ENCODE measurements around the gene ANKRD18B. TPM values are rescaled to one million over a fixed set of nuclear protein-coding genes. Genes with fewer than 3 reads are reported as not detected.
"Not testable (repeated sequence)": the region's sequence is repeated elsewhere in the genome, so short reads cannot be mapped to it uniquely, and the experiment has no call there.

ANKRD18B gene
- total RNA-seq, 1 donor from 2014 or later = 24.5 TPM

DNA sequence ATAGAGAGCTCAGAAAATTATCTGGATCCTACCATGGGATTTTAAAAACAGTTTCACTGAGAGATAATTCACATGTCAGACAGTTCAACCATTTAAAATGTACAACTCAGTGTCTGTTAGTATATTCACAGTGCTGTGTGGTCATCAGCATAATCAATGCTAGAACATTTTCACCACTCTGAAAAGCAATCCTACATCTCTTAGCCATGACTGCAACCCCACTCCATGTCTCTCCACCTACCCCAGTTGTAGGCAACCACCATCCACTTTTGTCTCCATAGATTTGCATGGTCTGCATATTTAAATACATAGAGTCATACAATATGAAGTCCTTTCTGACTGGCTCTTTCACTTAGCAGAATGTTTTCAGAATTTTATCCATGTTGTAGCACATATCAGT lies 27.1 kb downstream of the ANKRD18B start:
- not testable (repeated sequence) for H3K4me3 Mint-ChIP-seq; H3K9me3 Mint-ChIP-seq; DNase-seq (ENCODE audit: low read depth, low spot score); H3K4me1 Mint-ChIP-seq; H3K36me3 Mint-ChIP-seq (ENCODE audit: low read depth); H3K27ac Mint-ChIP-seq (ENCODE audit: unreplicated experiment); H3K27me3 Mint-ChIP-seq (ENCODE audit: low read depth)

DNA sequence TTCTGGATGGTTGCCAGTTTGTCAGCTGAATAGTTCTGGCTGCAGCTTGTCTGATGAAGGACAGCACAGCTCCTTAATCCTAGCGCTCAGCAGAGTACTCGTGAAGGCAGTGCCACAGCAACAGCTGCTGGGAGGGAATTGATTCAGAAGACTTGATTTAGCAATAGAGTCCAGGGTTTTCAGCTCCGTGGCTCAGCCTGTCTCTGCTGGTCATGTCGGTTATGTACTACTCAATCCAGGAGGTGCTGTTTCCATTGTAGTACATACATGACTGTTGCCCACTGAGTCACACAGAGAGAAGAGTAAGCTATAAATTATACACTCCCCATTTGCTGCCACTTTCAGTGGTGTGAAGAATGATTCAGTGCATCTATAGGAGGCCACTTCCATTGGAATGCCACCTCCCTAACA lies 28.3 kb downstream of the ANKRD18B start:
- not testable (repeated sequence) for H3K36me3 Mint-ChIP-seq (ENCODE audit: low read depth); H3K4me3 Mint-ChIP-seq; H3K4me1 Mint-ChIP-seq; DNase-seq (ENCODE audit: low read depth, low spot score); H3K27ac Mint-ChIP-seq (ENCODE audit: unreplicated experiment); H3K27me3 Mint-ChIP-seq (ENCODE audit: low read depth); H3K9me3 Mint-ChIP-seq

DNA sequence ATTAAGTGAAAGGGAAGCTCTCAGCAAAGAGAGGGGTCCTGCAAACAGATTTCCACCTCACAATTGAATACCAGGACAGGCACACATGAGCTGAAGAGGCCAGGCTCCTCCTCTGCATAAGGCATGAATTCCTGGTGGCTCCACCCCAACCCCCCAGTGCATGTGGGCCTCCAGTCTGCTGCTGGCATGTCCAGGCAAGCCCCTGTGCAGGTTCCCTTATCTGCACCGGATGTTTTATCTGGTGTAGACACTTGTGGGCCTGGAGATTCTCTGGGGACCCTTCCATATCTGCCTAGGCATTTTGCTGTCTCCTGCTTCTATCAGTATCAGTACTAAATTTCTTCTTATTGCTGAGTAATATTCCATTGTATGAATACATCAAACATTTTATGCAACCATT lies 36.2 kb downstream of the ANKRD18B start:
- not testable (repeated sequence) for H3K9me3 Mint-ChIP-seq; H3K4me1 Mint-ChIP-seq; H3K27me3 Mint-ChIP-seq (ENCODE audit: low read depth); H3K4me3 Mint-ChIP-seq; H3K27ac Mint-ChIP-seq (ENCODE audit: unreplicated experiment); H3K36me3 Mint-ChIP-seq (ENCODE audit: low read depth); DNase-seq (ENCODE audit: low read depth, low spot score)

DNA sequence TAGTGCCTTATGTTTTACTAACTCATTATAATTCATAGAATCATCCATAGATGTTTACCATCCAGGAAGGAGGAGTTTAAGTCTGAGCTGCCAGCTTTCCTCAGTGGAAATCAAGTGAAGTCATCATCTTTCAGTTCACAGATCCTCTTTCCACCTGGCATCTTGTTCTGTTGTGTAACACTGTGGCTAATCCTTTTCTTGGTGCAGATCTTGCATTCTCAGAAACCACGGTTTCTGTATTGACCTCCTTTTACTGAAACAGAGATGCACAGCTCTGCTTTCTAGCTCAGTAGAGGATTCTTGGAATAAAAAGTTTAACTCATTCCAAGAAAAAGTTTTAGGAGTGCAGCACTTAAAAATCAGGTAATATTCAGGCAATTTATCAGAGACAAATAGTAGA lies 38.1 kb downstream of the ANKRD18B start:
- H3K36me3 Mint-ChIP-seq (ENCODE audit: low read depth); H3K9me3 Mint-ChIP-seq; H3K4me1 Mint-ChIP-seq; H3K27ac Mint-ChIP-seq (ENCODE audit: unreplicated experiment); H3K4me3 Mint-ChIP-seq; DNase-seq (ENCODE audit: low read depth, low spot score); H3K27me3 Mint-ChIP-seq (ENCODE audit: low read depth): not testable (repeated sequence)

DNA sequence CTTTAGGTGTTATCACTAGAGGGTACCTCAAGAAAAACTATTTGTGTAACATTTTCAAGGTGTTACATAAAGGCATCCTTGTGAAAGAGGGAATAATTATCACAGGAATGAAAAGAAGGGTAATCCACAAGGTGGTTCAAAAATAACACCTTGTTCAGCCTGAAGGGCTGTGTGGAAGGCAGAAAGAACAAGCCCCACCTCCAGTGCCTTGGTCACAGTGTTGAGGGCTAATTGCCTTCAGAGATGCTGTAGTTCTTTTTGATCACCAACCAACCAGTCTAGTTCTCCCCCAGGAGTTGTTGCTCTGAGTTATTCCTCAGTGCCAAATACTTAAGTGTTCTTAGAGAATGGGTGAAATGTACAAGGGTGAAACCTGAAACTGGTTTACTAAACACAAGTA lies 43.7 kb downstream of the ANKRD18B start:
- not testable (repeated sequence) for H3K4me3 Mint-ChIP-seq; H3K36me3 Mint-ChIP-seq (ENCODE audit: low read depth); H3K4me1 Mint-ChIP-seq; H3K27ac Mint-ChIP-seq (ENCODE audit: unreplicated experiment); H3K9me3 Mint-ChIP-seq; DNase-seq (ENCODE audit: low read depth, low spot score); H3K27me3 Mint-ChIP-seq (ENCODE audit: low read depth)

DNA sequence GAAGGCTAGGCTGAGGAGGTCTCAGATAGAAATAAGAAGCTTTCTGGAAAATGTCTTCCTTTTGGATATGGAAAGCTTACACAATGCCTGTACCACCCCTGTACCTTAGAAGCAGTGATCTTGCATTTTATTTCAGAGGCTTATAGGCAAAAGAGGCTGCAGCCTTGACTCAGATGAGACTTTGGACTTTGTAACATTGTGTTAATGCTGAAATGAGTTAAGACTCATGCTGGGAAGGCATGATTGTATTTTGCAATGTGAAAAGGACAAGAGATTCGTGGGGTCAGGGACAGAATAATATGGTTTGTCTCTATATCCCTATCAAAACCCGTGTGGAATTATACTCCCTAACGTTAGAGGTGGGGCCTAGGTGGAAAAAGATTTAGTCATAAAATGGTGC lies 53.7 kb downstream of the ANKRD18B start:
- H3K9me3 Mint-ChIP-seq; H3K27me3 Mint-ChIP-seq (ENCODE audit: low read depth); H3K27ac Mint-ChIP-seq (ENCODE audit: unreplicated experiment); H3K4me3 Mint-ChIP-seq; DNase-seq (ENCODE audit: low read depth, low spot score); H3K4me1 Mint-ChIP-seq: not testable (repeated sequence)
- peaks cover 13% of the 10 kb centered on the region for H3K36me3 Mint-ChIP-seq (ENCODE audit: low read depth)

DNA sequence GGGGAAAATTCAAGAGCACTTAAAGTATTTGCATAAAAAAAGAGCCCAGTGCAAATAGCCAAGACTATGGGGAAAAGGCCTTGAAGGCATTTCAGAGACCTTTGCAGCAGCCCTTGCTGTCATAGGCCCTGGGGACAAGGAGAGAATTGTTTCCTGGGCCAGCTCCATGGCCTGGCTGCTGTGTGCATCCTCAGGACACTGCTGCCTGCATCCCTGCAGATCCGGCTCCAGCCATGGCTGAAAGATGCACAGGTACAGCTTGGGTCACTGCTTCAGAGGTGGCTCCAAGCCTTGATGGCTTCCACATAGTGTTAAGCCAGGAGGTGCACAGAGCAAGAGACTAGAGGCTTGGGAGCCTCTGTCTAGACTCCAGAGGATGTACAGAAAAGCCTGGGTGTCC lies 55.9 kb downstream of the ANKRD18B start:
- not testable (repeated sequence) for H3K4me1 Mint-ChIP-seq; H3K27ac Mint-ChIP-seq (ENCODE audit: unreplicated experiment); H3K9me3 Mint-ChIP-seq; H3K27me3 Mint-ChIP-seq (ENCODE audit: low read depth); DNase-seq (ENCODE audit: low read depth, low spot score); H3K4me3 Mint-ChIP-seq
- H3K36me3 Mint-ChIP-seq (ENCODE audit: low read depth) = peaks cover 14% of the 10 kb centered on the region

DNA sequence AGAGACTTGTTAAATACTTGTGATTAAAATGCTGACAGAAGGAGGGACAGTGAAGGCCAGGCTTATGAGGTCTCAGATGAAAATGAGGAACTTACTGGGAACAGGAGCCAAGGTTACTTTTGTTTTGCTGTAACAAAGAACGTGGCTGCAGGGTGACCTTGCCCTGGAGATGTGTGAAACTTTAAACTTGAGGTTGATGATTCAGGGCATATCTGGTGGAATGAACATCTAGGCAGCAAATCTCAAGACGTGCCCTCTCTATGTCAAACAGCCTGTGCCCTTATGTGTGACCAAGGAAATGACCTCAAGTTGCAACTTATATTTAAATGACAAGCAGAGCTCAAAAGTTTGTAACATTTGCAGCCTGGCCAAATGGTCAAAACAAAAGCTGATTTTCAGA lies 58.6 kb downstream of the ANKRD18B start:
- DNase-seq (ENCODE audit: low read depth, low spot score); H3K4me1 Mint-ChIP-seq; H3K36me3 Mint-ChIP-seq (ENCODE audit: low read depth); H3K4me3 Mint-ChIP-seq; H3K27ac Mint-ChIP-seq (ENCODE audit: unreplicated experiment); H3K27me3 Mint-ChIP-seq (ENCODE audit: low read depth); H3K9me3 Mint-ChIP-seq: not testable (repeated sequence)

DNA sequence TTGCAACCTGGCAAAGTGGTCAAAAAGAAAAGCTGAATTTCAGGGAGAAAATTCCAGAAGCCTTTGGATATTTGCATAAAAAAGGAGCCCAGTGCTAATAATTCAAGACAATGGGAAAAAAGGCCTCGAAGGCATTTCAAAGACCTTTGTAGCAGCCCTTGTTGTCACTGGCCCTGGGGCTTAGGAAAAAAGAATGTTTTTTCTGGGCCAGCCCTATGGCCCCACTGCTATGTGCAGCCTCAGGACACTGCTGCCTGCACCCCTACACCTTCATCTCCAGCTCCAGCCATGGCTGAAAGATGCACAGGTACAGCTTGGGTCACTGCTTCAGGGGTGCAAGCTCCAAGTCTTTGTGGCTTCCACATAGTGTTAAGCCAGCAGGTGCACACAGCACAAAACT lies 62.1 kb downstream of the ANKRD18B start:
- DNase-seq (ENCODE audit: low read depth, low spot score); H3K27me3 Mint-ChIP-seq (ENCODE audit: low read depth); H3K9me3 Mint-ChIP-seq; H3K4me1 Mint-ChIP-seq; H3K27ac Mint-ChIP-seq (ENCODE audit: unreplicated experiment); H3K36me3 Mint-ChIP-seq (ENCODE audit: low read depth); H3K4me3 Mint-ChIP-seq: not testable (repeated sequence)

DNA sequence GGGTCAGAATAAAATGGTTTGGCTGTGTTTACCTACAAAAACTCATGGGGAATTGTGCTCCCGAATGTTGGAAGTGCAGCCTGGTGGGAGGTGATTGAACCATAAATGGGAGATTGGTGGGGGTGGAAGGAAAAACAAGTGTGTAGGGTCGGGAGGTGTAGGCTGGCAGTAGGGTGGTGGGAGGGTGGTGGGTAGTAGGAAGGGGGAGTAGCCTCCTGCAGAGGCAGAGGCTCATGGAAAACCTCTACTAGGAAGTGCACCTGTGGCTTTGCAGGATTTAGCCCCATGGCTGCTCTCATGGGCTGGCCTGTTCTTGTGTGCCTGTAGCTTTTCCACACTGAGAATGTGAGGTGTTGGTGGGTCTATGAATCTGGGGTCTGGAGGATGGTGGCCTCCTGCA lies 63.7 kb downstream of the ANKRD18B start:
- not testable (repeated sequence) for H3K4me1 Mint-ChIP-seq; H3K27ac Mint-ChIP-seq (ENCODE audit: unreplicated experiment); H3K27me3 Mint-ChIP-seq (ENCODE audit: low read depth); H3K36me3 Mint-ChIP-seq (ENCODE audit: low read depth); DNase-seq (ENCODE audit: low read depth, low spot score); H3K9me3 Mint-ChIP-seq; H3K4me3 Mint-ChIP-seq

DNA sequence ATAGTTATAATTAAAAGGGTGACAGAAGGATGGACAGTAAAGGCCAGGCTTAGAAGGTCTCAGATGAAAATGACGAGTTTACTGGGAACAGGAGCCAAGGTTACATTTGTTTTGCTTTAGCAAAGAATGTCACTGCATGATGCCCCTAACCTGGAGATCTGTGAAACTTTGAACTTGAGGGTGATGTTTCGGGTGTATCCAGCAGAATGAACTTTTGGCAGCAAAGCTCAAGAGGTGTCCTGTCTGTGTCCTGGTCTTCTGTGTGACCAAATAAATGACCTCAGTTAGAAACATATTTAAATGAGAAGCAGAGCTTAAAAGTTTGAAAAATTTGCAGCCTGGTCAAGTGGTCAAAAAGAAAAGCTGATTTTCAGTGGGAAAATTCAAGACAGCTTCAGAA lies 64.8 kb downstream of the ANKRD18B start:
- H3K27me3 Mint-ChIP-seq (ENCODE audit: low read depth); H3K36me3 Mint-ChIP-seq (ENCODE audit: low read depth); H3K27ac Mint-ChIP-seq (ENCODE audit: unreplicated experiment); H3K4me1 Mint-ChIP-seq; DNase-seq (ENCODE audit: low read depth, low spot score); H3K9me3 Mint-ChIP-seq; H3K4me3 Mint-ChIP-seq: not testable (repeated sequence)

DNA sequence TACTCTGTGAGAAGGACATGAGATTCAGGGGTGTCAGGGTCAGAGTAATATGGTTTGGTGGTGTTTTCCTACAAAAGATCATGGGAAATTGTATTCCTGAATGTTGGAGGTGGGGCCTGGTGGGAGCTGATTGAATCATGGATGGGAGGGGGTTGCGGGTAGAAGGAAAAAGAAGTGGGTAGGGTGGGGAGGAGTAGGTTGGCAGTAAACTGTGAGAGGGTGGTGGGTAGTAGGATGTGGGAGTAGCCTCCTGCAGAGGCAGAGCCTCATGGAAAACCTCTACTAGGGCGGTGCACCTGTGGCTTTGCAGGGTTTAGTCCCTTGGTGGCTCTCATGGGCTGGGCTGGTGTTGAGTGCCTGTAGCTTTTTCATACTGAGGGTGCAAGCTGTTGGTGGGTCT lies 66.8 kb downstream of the ANKRD18B start:
- H3K27me3 Mint-ChIP-seq (ENCODE audit: low read depth); H3K27ac Mint-ChIP-seq (ENCODE audit: unreplicated experiment); H3K4me3 Mint-ChIP-seq: not testable (repeated sequence)

DNA sequence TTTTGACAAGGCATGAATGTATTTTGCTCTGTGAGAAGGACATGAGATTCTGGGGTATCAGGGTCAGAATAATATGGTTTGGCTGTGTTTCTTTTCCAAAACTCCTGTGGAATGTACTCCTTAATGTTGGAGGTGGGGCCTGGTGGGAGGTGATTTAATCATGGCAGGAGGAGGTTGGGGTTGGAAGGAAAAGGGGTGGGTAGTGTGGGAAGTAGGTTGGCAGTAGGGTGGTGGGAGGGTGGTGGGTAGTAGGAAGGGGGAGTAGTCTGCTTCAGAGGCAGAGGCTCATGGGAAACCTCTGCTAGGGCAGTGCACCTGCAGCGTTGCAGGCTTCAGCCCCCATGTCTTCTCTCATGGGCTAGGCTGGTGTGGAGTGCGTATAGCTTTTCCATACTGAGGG lies 72.9 kb downstream of the ANKRD18B start:
- not testable (repeated sequence) for H3K36me3 Mint-ChIP-seq (ENCODE audit: low read depth); H3K27ac Mint-ChIP-seq (ENCODE audit: unreplicated experiment); H3K9me3 Mint-ChIP-seq; H3K4me1 Mint-ChIP-seq; H3K4me3 Mint-ChIP-seq; H3K27me3 Mint-ChIP-seq (ENCODE audit: low read depth); DNase-seq (ENCODE audit: low read depth, low spot score)

More for the DNA sequence above, 66.8 kb downstream of the ANKRD18B start:
- not testable (repeated sequence) for H3K36me3 Mint-ChIP-seq (ENCODE audit: low read depth); DNase-seq (ENCODE audit: low read depth, low spot score); H3K4me1 Mint-ChIP-seq; H3K9me3 Mint-ChIP-seq

DNA sequence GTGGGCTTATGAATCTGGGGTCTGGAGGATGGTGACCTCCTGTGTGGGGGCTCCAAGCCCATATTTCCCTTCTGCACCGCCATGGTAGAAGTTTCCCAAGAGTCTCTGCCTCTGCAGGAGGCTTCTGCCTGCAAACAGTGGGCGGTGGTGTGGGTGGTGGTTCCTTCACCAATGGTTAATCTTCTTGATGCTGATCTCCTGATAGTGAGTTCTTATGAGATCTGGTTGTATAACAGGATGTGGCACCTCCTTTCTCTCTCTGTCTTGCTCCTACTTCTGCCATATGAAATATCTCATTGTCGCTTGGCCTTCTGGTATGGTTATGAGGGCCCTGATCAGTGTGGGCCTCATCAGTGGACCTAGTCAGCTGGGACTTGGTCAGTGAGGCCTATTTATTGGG lies 73.3 kb downstream of the ANKRD18B start:
- not testable (repeated sequence) for H3K4me1 Mint-ChIP-seq; H3K27ac Mint-ChIP-seq (ENCODE audit: unreplicated experiment); H3K36me3 Mint-ChIP-seq (ENCODE audit: low read depth); H3K9me3 Mint-ChIP-seq; H3K27me3 Mint-ChIP-seq (ENCODE audit: low read depth); H3K4me3 Mint-ChIP-seq; DNase-seq (ENCODE audit: low read depth, low spot score)

DNA sequence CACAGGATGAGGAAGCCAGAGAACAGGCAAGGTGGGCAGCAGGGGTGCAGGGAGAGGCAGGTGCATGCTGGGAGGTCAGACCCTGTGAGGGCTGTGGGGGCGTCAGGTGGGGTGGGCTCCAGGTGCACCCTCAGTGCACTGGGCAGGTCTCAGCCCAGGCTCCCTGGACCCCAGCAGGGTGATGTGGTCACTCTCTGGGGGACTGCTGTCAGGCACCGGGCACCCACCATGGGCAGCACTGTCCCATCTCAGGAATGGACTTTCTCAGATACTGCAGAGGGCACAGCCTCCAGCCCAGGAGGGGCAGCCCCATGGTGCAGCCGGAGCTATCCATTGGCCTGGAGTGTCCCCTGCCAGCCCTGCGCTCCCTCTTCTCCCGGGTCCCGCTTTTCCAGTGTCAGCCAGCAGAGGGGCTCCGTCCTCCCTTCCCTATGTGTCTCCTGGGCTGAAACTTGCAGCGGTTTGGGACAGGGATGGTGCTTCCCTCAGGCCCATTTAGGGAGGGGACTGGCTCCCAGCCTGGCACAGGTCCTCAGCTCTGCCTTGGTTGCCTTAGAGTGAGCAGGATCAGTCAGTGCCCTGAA lies 74.8 kb downstream of the ANKRD18B start:
- H3K4me3 Mint-ChIP-seq; H3K27me3 Mint-ChIP-seq (ENCODE audit: low read depth); DNase-seq (ENCODE audit: low read depth, low spot score); H3K9me3 Mint-ChIP-seq; H3K27ac Mint-ChIP-seq (ENCODE audit: unreplicated experiment); H3K4me1 Mint-ChIP-seq; H3K36me3 Mint-ChIP-seq (ENCODE audit: low read depth): not testable (repeated sequence)

All from neural crest cell (in vitro differentiated cells).